OCI-LY1 (cell line): Measurements from ENCODE around the gene TCF4.

Experiments used
- H2AFZ ChIP-seq: fragments of 200-600 bp; sonication (generic), shearing (Covaris generic); 2 replicates; pipeline ENCODE4 v1.6.0; 2014; ENCODE audit warnings: antibody characterized with exemption, mild to moderate bottlenecking, low read length
- H3F3A ChIP-seq: fragments of 200-600 bp; sonication (generic), shearing (Covaris generic); 2 replicates; pipeline ENCODE4 v1.6.0; 2014; ENCODE audit warnings: mild to moderate bottlenecking, antibody characterized with exemption, low read length, moderate library complexity; ENCODE audit not compliant: insufficient read depth
- H3K27ac ChIP-seq: fragments of 200-600 bp; sonication (generic); 2 replicates; pipeline ENCODE4 v1.5.1; 2014; ENCODE audit warnings: low read length, mixed run types, mild to moderate bottlenecking, low read depth; ENCODE audit not compliant: poor library complexity, severe bottlenecking
- H3K27me3 ChIP-seq: fragments of 200-600 bp; sonication (generic); 2 replicates; pipeline ENCODE4 v1.6.0; 2014; ENCODE audit warnings: antibody characterized with exemption, mild to moderate bottlenecking, low read length, moderate library complexity; ENCODE audit not compliant: insufficient read depth
- H3K36me3 ChIP-seq: fragments of 200-600 bp; sonication (generic); 2 replicates; pipeline ENCODE4 v1.6.1; 2014; ENCODE audit warnings: mild to moderate bottlenecking, antibody characterized with exemption, low read length, moderate library complexity, mixed read lengths; ENCODE audit not compliant: insufficient read depth
- H3K4me1 ChIP-seq: fragments of 200-600 bp; sonication (generic); 2 replicates; pipeline ENCODE4 v1.5.1; 2014; ENCODE audit warnings: mild to moderate bottlenecking, low read length, moderate library complexity; ENCODE audit not compliant: insufficient read depth, severe bottlenecking
- H3K4me2 ChIP-seq: fragments of 200-600 bp; sonication (generic), shearing (Covaris generic); 2 replicates; pipeline ENCODE4 v1.6.1; 2014; ENCODE audit warnings: low read length
- H3K4me3 ChIP-seq: fragments of 200-600 bp; sonication (generic); 2 replicates; pipeline ENCODE4 v1.5.1; 2014; ENCODE audit warnings: low read length, low read depth, mild to moderate bottlenecking, mixed read lengths; ENCODE audit not compliant: poor library complexity, severe bottlenecking
- H3K79me2 ChIP-seq: fragments of 200-600 bp; shearing (Covaris generic); 2 replicates; pipeline ENCODE4 v1.6.1; 2016; ENCODE audit warnings: mixed run types, low read length, mixed read lengths; ENCODE audit not compliant: insufficient read depth
- H3K9ac ChIP-seq: fragments of 200-600 bp; sonication (generic), shearing (Covaris generic); 2 replicates; pipeline ENCODE4 v1.6.1; 2014; ENCODE audit warnings: mild to moderate bottlenecking, low read length, mixed read lengths
- H3K9me2 ChIP-seq: fragments of 200-600 bp; sonication (generic), shearing (Covaris generic); 2 replicates; pipeline ENCODE4 v1.6.1; 2014; ENCODE audit warnings: low read depth, mild to moderate bottlenecking, low read length, mixed read lengths
- H3K9me3 ChIP-seq: fragments of 200-600 bp; shearing (Covaris generic); 2 replicates; pipeline ENCODE4 v1.6.1; 2014; ENCODE audit warnings: low read length, mixed read lengths
- H4K20me1 ChIP-seq: fragments of 200-600 bp; sonication (generic), shearing (Covaris generic); 2 replicates; pipeline ENCODE4 v1.6.0; 2016; ENCODE audit warnings: mild to moderate bottlenecking, low read length; ENCODE audit not compliant: insufficient read depth
- CTCF ChIP-seq: fragments of 200-600 bp; sonication (generic), shearing (Covaris generic); IDR thresholded peaks from 2 replicates; pipeline ENCODE4 v1.5.1; 2017; ENCODE audit warnings: mild to moderate bottlenecking, antibody characterized with exemption, low read length, moderate library complexity, mixed read lengths
- EZH2 ChIP-seq: fragments of 200-600 bp; sonication (generic), shearing (Covaris generic); IDR thresholded peaks from 2 replicates; pipeline ENCODE4 v1.8.0; 2017; ENCODE audit warnings: borderline replicate concordance, mixed run types, mild to moderate bottlenecking, antibody characterized with exemption, low read length, moderate library complexity, mixed read lengths

TCF4 gene

GRCh38 chr18:55400081-55400480 lies 187.9 kb downstream of the TCF4 start:
- peaks cover 39% of the 10 kb centered on the region for H3K4me1 ChIP-seq
- peaks cover 41% of the 10 kb centered on the region for H3K36me3 ChIP-seq
- no peak overlapping the region for H3K4me3 ChIP-seq
- no peak for TF ChIP-seq CTCF
- TF ChIP-seq EZH2, result no peak
- no peaks in the 10 kb centered on the region for H3F3A ChIP-seq
- H3K79me2 ChIP-seq, result peaks cover 72% of the 10 kb centered on the region
- H3K27ac ChIP-seq, result no peak overlapping the region
- no peaks in the 10 kb centered on the region for H4K20me1 ChIP-seq
- H3K9ac ChIP-seq, result no peak overlapping the region
- H3K9me2 ChIP-seq, result no peaks in the 10 kb centered on the region
- no peak overlapping the region for H3K4me2 ChIP-seq
- no peaks in the 10 kb centered on the region for H3K9me3 ChIP-seq
- H2AFZ ChIP-seq, result no peak overlapping the region
- no peaks in the 10 kb centered on the region for H3K27me3 ChIP-seq

- Histone ChIP-seq H3K9ac (no peak overlapping the region), H3K36me3 (peaks cover 53% of the 10 kb centered on the region), H3K9me2 (no peaks in the 10 kb centered on the region), H3K4me3 (no peak overlapping the region), H3K27me3 (no peaks in the 10 kb centered on the region), H2AFZ (no peak overlapping the region), H3K9me3 (no peaks in the 10 kb centered on the region), H3K79me2 (peaks cover 70% of the 10 kb centered on the region), H3F3A (no peaks in the 10 kb centered on the region), H3K4me1 (peaks cover 27% of the 10 kb centered on the region), H4K20me1 (no peaks in the 10 kb centered on the region), H3K27ac (no peak overlapping the region), H3K4me2 (no peak overlapping the region)
- no peak for TF ChIP-seq EZH2
- no peak for TF ChIP-seq CTCF
Measured at GRCh38 chr18:55398858-55399257, 189.1 kb downstream of the TCF4 start.

GRCh38 chr18:55396979-55397378 lies 191.0 kb downstream of the TCF4 start:
- no peaks in the 10 kb centered on the region for H3K9me2 ChIP-seq
- H3K4me2 ChIP-seq, result no peak overlapping the region
- no peak overlapping the region for H3K4me3 ChIP-seq
- peaks cover 8% of the 10 kb centered on the region for H3K4me1 ChIP-seq
- no peaks in the 10 kb centered on the region for H3F3A ChIP-seq
- TF ChIP-seq EZH2, result no peak
- TF ChIP-seq CTCF, result no peak
- no peaks in the 10 kb centered on the region for H4K20me1 ChIP-seq
- no peak overlapping the region for H3K27ac ChIP-seq
- H3K79me2 ChIP-seq, result peaks cover 60% of the 10 kb centered on the region
- peaks cover 46% of the 10 kb centered on the region for H3K36me3 ChIP-seq
- H3K9me3 ChIP-seq, result no peaks in the 10 kb centered on the region
- no peak overlapping the region for H2AFZ ChIP-seq
- no peak overlapping the region for H3K9ac ChIP-seq
- H3K27me3 ChIP-seq, result no peaks in the 10 kb centered on the region
